ENCODE results near the gene PDSS2. TPM values are rescaled to one million over a fixed set of nuclear protein-coding genes. Genes with fewer than 3 reads are reported as not detected.
A peak's percentile ranks its signal among the peaks of the same experiment; 100 is the strongest.

The PDSS2 gene
- total and polyA plus RNA-seq, 7 donors = 4.7 to 16.7 (median 9.3) TPM

DNA sequence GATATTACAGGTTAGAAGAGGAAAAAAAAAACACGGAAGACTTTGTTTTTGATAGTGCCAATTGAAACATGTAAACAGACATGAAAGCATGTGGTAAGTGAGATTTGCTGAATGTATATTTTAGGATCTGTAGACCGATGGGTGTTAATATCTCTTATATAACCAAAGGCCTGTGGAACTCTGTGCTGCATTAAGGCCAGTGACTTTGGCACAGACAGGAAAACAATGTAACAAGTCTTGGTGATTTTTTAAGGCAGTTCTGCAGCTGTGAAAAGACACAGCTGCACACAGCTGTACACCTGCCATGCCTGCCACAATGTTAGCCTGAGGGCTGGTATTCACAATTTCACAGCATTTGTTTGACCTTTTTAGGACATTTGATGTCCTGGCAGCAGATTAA, 36.6 kb upstream of the PDSS2 start:
- intact Hi-C loops (cut with DNase I) = loop anchor here in 1 of 2 donors (2.0 kb wide), 1 partner anchor 45 kb away; no protein-coding TSS in a partner anchor
- ATAC-seq = no peak
- Histone ChIP-seq H3K36me3 (ENCODE audit: insufficient read depth in 1 of 2, low read depth in 1 of 2) (no peaks in the 10 kb centered on the region), H3K4me1 (peaks cover 67% of the 10 kb centered on the region), H3K9me3 (no peaks in the 10 kb centered on the region), H3K27ac (peak overlapping the region; percentile 82), H3K4me3 (peak overlapping the region; percentile 77), H3K27me3 (ENCODE audit: insufficient read depth in 3 of 3, low read length in 2 of 3) (no peaks in the 10 kb centered on the region)
- DNase-seq = no peak
- WGBS, 3 donors = 11 to 20% (median 19%) methylated on average over 2 of the region's 2 CpGs
- no peak for TF ChIP-seq CTCF (IDR thresholded peaks at IDR 0.05)

GRCh38 chr6:107495196-107495643, 35.9 kb upstream of the PDSS2 start:
- peak in 2 of 4 donors; percentile 3 to 20 for ATAC-seq
- WGBS, 3 donors = 2 to 5% (median 3%) methylated on average over 7 of the region's 7 CpGs

GRCh38 chr6:107493158-107494057, 34.0 kb upstream of the PDSS2 start:
- intact Hi-C loops (cut with DNase I) = loop anchor here (2.0 to 5.0 kb wide), 6 partner anchors 33 to 169 kb away; partner anchors contain the start of gene PDSS2 (in 1 of the 2)
- peak; percentile 28 to 61 for DNase-seq

More at GRCh38 chr6:107495196-107495643, 35.9 kb upstream of the PDSS2 start:
- DNase-seq = no peak
- peak overlapping the region; percentile 77 for H3K4me3 ChIP-seq
- intact Hi-C loops (cut with DNase I) = loop anchor here in 1 of 2 donors (2.0 kb wide), 1 partner anchor 46 kb away; no protein-coding TSS in a partner anchor
- H3K27ac ChIP-seq = peak overlapping the region; percentile 82
- no peaks in the 10 kb centered on the region for H3K9me3 ChIP-seq
- no peaks in the 10 kb centered on the region for H3K27me3 ChIP-seq (ENCODE audit: insufficient read depth in 3 of 3, low read length in 2 of 3)
- no peak for TF ChIP-seq CTCF (IDR thresholded peaks at IDR 0.05)
- peaks cover 66% of the 10 kb centered on the region for H3K4me1 ChIP-seq
- no peaks in the 10 kb centered on the region for H3K36me3 ChIP-seq (ENCODE audit: insufficient read depth in 1 of 2, low read depth in 1 of 2)

More at GRCh38 chr6:107493158-107494057, 34.0 kb upstream of the PDSS2 start:
- Histone ChIP-seq H3K4me1 (peaks cover 54% of the 10 kb centered on the region), H3K27me3 (ENCODE audit: insufficient read depth in 3 of 3, low read length in 2 of 3) (no peaks in the 10 kb centered on the region), H3K36me3 (ENCODE audit: insufficient read depth in 1 of 2, low read depth in 1 of 2) (no peaks in the 10 kb centered on the region), H3K27ac (peak overlapping the region; percentile 82), H3K4me3 (peak overlapping the region; percentile 77), H3K9me3 (no peaks in the 10 kb centered on the region)
- 14 to 20% (median 18%) methylated on average over 12 of the region's 12 CpGs for WGBS, 3 donors
- peak; percentile 63 to 78 (median 72) for ATAC-seq
- no peak for TF ChIP-seq CTCF (IDR thresholded peaks at IDR 0.05)
